Measurements from ENCODE around the gene TMEM259. TPM values are rescaled to one million over a fixed set of nuclear protein-coding genes. Genes with fewer than 3 reads are reported as not detected.

Gene TMEM259
- total and polyA plus RNA-seq, 9 of the 15 experiments (the other 6 are each of a cell fraction or from before 2014, with no cell fraction given): 0.52 to 231 (median 63.6) TPM

DNA sequence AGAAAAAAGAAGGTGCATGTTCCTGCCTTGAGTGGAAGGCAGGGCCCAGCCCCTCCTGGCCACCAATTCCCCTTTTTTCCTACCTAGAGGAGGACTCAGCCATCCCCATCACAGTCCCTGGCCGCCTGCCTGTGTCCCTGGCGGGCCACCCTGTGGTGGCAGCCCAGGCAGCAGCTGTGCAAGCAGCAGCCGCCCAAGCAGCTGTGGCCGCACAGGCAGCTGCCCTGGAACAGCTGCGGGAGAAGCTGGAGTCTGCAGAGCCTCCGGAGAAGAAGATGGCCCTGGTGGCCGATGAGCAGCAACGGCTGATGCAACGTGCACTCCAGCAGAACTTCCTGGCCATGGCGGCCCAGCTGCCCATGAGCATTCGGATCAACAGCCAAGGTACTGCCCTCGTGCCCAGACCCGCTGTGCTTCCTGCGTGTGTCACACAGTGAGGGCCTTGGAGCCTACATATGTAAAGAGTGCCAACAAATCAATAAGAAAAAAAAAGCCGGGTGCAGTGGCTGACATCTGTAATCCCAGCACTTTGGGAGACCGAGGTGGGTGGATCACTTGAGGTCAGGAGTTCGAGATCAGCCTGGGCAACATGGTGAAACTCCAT, 54.3 kb downstream of the TMEM259 start (continued):
- TF ChIP-seq, protein P1, sequence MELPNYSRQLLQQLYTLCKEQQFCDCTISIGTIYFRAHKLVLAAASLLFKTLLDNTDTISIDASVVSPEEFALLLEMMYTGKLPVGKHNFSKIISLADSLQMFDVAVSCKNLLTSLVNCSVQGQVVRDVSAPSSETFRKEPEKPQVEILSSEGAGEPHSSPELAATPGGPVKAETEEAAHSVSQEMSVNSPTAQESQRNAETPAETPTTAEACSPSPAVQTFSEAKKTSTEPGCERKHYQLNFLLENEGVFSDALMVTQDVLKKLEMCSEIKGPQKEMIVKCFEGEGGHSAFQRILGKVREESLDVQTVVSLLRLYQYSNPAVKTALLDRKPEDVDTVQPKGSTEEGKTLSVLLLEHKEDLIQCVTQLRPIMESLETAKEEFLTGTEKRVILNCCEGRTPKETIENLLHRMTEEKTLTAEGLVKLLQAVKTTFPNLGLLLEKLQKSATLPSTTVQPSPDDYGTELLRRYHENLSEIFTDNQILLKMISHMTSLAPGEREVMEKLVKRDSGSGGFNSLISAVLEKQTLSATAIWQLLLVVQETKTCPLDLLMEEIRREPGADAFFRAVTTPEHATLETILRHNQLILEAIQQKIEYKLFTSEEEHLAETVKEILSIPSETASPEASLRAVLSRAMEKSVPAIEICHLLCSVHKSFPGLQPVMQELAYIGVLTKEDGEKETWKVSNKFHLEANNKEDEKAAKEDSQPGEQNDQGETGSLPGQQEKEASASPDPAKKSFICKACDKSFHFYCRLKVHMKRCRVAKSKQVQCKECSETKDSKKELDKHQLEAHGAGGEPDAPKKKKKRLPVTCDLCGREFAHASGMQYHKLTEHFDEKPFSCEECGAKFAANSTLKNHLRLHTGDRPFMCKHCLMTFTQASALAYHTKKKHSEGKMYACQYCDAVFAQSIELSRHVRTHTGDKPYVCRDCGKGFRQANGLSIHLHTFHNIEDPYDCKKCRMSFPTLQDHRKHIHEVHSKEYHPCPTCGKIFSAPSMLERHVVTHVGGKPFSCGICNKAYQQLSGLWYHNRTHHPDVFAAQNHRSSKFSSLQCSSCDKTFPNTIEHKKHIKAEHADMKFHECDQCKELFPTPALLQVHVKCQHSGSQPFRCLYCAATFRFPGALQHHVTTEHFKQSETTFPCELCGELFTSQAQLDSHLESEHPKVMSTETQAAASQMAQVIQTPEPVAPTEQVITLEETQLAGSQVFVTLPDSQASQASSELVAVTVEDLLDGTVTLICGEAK (IDR thresholded peaks at IDR 0.05): no peak
- TF ChIP-seq, protein P1 (CRISPR knock-in tag; IDR thresholded peaks at IDR 0.05): no peak
- TF ChIP-seq, protein P2, sequence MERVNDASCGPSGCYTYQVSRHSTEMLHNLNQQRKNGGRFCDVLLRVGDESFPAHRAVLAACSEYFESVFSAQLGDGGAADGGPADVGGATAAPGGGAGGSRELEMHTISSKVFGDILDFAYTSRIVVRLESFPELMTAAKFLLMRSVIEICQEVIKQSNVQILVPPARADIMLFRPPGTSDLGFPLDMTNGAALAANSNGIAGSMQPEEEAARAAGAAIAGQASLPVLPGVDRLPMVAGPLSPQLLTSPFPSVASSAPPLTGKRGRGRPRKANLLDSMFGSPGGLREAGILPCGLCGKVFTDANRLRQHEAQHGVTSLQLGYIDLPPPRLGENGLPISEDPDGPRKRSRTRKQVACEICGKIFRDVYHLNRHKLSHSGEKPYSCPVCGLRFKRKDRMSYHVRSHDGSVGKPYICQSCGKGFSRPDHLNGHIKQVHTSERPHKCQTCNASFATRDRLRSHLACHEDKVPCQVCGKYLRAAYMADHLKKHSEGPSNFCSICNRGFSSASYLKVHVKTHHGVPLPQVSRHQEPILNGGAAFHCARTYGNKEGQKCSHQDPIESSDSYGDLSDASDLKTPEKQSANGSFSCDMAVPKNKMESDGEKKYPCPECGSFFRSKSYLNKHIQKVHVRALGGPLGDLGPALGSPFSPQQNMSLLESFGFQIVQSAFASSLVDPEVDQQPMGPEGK (CRISPR knock-in tag; IDR thresholded peaks at IDR 0.05; ENCODE audit: borderline replicate concordance): no peak
- TF ChIP-seq GABPA (tag; conservative IDR thresholded peaks at IDR 0.05; ENCODE audit: low read depth) (no peak), MAFF (IDR thresholded peaks at IDR 0.05; ENCODE audit: low read length) (no peak), ZBTB17 (CRISPR knock-in tag; IDR thresholded peaks at IDR 0.05) (no peak), GATA2 (CRISPR knock-in tag; IDR thresholded peaks at IDR 0.05) (no peak), ARID2 (IDR thresholded peaks at IDR 0.05) (no peak), NR2C2 (CRISPR knock-in tag; IDR thresholded peaks at IDR 0.05) (no peak), NR2C2 (tag; IDR thresholded peaks at IDR 0.05) (no peak), ZNF143 (CRISPR knock-in tag; IDR thresholded peaks at IDR 0.05) (no peak), BRF1 (IDR thresholded peaks at IDR 0.05; ENCODE audit: borderline replicate concordance, extremely low read depth, insufficient read length) (no peak), DACH1 (IDR thresholded peaks at IDR 0.05; ENCODE audit: partially characterized antibody) (no peak)
- TF ChIP-seq, protein P3, sequence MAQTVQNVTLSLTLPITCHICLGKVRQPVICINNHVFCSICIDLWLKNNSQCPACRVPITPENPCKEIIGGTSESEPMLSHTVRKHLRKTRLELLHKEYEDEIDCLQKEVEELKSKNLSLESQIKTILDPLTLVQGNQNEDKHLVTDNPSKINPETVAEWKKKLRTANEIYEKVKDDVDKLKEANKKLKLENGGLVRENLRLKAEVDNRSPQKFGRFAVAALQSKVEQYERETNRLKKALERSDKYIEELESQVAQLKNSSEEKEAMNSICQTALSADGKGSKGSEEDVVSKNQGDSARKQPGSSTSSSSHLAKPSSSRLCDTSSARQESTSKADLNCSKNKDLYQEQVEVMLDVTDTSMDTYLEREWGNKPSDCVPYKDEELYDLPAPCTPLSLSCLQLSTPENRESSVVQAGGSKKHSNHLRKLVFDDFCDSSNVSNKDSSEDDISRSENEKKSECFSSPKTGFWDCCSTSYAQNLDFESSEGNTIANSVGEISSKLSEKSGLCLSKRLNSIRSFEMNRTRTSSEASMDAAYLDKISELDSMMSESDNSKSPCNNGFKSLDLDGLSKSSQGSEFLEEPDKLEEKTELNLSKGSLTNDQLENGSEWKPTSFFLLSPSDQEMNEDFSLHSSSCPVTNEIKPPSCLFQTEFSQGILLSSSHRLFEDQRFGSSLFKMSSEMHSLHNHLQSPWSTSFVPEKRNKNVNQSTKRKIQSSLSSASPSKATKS (CRISPR knock-in tag; IDR thresholded peaks at IDR 0.05): no peak
